ENCODE data around the gene AGPAT1.

AGPAT1 gene

DNA sequence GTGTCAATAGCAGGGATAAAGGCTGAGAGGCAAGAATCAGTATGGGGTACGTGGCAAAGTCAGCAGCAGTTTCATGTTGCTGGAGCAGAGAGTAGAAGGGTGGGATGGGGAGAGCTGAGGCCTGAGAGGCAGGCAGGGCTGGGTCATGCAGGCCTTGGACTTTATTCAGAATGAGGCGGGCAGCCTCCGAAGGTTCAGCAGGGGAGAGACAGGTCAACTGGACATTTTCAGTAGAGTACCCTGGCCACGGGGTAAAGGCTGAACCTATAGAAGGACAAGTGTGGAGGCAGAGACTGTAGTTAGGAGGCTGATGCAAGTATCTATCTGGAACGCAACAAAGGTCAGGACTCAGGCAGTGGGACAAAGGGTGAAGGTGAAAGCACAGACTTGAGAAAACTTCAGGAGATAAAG lies 34.3 kb upstream of the AGPAT1 start:
- no peak for DNase-seq (ENCODE audit: low read depth)
- TF ChIP-seq, protein P1, sequence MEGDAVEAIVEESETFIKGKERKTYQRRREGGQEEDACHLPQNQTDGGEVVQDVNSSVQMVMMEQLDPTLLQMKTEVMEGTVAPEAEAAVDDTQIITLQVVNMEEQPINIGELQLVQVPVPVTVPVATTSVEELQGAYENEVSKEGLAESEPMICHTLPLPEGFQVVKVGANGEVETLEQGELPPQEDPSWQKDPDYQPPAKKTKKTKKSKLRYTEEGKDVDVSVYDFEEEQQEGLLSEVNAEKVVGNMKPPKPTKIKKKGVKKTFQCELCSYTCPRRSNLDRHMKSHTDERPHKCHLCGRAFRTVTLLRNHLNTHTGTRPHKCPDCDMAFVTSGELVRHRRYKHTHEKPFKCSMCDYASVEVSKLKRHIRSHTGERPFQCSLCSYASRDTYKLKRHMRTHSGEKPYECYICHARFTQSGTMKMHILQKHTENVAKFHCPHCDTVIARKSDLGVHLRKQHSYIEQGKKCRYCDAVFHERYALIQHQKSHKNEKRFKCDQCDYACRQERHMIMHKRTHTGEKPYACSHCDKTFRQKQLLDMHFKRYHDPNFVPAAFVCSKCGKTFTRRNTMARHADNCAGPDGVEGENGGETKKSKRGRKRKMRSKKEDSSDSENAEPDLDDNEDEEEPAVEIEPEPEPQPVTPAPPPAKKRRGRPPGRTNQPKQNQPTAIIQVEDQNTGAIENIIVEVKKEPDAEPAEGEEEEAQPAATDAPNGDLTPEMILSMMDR (IDR thresholded peaks at IDR 0.05; ENCODE audit: control insufficient read depth, extremely low read depth, insufficient read depth), result no peak
- H3K4me3 ChIP-seq (ENCODE audit: low read depth, low read length), result no peak overlapping the region

DNA sequence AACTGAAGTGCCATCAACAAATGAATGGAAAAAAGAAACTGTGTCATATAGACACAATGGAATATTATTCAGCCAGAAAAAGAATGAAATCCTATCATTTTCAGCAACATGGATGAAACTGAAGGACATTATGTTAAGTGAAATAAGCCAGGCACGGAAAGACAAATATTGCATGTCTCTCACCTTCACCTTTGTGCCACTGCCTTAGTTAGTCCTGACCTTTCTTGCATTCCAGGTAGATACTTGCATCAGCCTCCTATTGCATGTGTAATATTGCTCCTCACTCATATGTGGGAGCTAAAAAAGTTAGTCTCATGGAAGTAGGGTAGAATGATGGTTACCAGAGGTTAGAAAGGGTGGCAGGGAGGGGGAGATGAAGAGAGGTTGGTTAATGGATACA lies 33.1 kb upstream of the AGPAT1 start:
- TF ChIP-seq, protein P1 (IDR thresholded peaks at IDR 0.05; ENCODE audit: control insufficient read depth, extremely low read depth, insufficient read depth), result no peak
- H3K4me3 ChIP-seq (ENCODE audit: low read depth, low read length), result no peak overlapping the region
- no peak for DNase-seq (ENCODE audit: low read depth)

DNA sequence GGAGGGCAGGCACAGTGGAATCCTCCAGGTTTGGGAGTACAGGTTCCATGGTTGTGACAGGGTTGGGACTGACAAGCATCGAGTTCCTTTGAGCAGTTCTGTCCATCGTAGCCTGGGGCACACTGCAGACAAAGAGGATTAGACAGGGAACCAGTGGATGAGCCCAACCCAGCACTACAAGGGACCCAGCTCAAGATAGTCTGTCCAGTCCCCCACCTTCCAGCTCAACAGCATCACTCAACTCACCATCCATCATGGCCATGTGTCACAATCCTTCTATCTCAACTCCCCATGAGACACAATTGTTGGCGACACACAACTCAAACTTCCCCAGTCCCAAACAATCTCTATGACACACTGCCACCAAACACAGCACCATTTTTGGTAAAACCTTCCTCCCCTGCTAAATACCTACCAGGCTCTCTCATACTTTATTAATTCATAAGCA lies 28.4 kb upstream of the AGPAT1 start:
- no peak for DNase-seq (ENCODE audit: low read depth)
- TF ChIP-seq, protein P1 (IDR thresholded peaks at IDR 0.05; ENCODE audit: control insufficient read depth, extremely low read depth, insufficient read depth), result no peak
- no peak overlapping the region for H3K4me3 ChIP-seq (ENCODE audit: low read depth, low read length)

DNA sequence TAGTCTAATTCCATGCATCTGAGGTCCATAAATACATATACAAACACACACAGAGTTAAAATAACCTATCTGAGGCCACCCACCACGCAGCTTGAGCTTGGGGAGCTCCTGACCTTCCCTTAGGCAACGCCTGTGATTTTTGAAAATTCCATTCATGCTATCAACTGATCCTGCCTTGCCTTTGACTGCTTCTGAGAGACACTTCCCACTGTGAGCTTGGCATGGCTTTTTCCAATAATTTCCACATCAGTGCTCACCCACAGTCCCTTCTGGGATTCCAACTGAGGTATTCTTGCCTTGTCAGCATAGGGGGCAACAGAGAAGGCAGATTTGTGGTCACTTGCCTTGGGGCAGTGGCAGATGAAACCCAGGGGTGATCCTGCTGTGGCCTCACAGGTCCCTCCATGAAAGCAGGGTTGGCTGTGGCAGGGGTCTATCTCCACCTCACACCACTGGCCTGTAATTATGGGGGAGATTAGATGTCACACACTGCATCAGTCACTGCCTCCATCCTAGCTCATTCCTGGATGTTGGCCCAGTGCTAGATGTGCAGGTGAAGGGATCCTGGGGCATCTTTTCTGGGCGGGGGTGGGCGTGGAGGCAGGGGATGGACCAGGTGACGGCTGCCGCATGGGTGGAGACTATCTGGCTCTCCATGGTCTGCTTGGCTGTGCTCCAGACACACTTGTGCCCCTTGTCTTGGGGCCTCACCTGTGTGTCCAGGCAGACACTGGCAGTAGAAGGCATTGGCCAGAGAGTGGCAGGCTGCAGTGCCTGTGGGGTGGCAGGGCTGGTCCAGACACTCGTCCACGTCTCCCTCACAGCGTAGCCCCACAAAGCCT lies 27.8 kb upstream of the AGPAT1 start:
- TF ChIP-seq, protein P1 (IDR thresholded peaks at IDR 0.05; ENCODE audit: control insufficient read depth, extremely low read depth, insufficient read depth), result no peak
- DNase-seq (ENCODE audit: low read depth), result no peak
- no peak overlapping the region for H3K4me3 ChIP-seq (ENCODE audit: low read depth, low read length)

DNA sequence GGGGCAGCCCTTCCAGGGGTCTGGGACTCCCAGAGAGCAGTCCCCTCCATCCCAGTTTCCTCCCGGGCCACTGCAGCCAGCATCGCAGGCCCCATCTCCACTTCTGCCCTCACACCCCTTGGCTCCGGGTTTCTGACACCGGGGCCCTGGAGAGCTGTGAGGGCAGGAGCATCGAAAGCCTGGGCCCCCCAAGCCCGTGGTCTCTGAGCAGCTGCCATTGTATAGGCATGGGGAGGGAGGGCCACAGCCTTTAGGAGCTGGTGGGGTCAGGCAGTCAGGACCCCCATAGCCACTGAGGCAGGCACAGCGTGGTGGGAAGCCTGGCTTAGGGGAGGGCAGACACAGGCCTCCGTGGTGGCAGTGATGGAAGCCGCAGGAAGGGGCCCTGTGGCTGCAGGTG lies 26.3 kb upstream of the AGPAT1 start:
- TF ChIP-seq, protein P1 (IDR thresholded peaks at IDR 0.05; ENCODE audit: control insufficient read depth, extremely low read depth, insufficient read depth), result no peak
- H3K4me3 ChIP-seq (ENCODE audit: low read depth, low read length), result no peak overlapping the region

DNA sequence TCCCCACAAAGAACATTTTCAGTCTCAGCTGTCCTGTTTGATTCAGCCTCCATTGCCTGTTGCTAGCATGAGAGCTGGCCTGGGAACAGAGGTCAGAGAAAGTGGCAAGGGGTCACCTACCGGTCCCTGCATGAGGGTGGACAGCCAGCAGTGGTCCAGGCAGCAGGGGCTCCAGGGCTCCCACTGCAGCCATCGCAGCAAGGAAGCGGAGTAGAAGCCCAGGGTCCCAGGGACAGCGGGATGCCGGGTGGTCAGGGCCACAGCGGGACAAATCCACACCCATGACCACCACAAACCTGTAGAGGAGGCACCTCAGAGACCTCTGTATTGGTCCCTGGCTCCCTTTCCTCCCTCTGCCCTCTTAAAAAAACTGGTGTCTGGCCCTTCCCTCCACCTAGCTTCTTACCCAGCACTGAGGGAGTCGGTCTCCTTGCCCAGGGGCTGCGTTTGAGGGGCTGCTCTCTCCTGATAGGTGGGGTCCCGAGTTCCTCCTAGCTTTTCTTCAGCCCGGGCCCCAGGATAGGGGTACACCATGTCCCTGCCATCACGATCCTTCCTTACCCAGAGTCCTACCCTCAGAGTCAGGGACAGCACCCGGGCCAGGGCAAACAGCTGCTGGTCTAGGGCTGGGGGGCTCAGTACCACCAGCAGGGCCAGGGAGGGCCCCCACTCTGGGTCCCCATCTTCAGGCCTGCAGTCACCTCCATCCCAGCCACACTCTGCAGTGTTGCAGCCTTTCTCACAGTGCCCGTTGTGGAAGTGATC lies 25.0 kb upstream of the AGPAT1 start:
- no peak overlapping the region for H3K4me3 ChIP-seq (ENCODE audit: low read depth, low read length)
- DNase-seq (ENCODE audit: low read depth), result no peak
- TF ChIP-seq, protein P1 (IDR thresholded peaks at IDR 0.05; ENCODE audit: control insufficient read depth, extremely low read depth, insufficient read depth), result no peak

More for the DNA sequence above, 26.3 kb upstream of the AGPAT1 start:
- no peak for DNase-seq (ENCODE audit: low read depth)
